Uterus (tissue), 4 donors: ENCODE data around the gene PDZD11. TPM values are rescaled to one million over a fixed set of nuclear protein-coding genes. Genes with fewer than 3 reads are reported as not detected.
"Not testable (repeated sequence)": the region's sequence is repeated elsewhere in the genome, so short reads cannot be mapped to it uniquely, and the experiment has no call there.

Source experiments
- DNase-seq, 2 donors: peaks; one replicate each; pipeline ENCODE4 v3.0.0-alpha.2; 2019 to 2020
- H3K27ac ChIP-seq, 2 donors: fragments of 200-600 bp; sonication (generic); 1 replicate in 1 of 2; 2 replicates in 1 of 2; pipeline ENCODE4 v1.5.1; 2016 to 2018
- H3K27me3 ChIP-seq, 2 donors: fragments of 200-600 bp; sonication (generic); one replicate each; pipeline ENCODE4 v1.5.1; 2018 to 2019; ENCODE audit warnings: control low read depth in 1 of 2
- H3K36me3 ChIP-seq, 2 donors: fragments of 200-600 bp; sonication (generic); one replicate each; pipeline ENCODE4 v1.5.1; 2019; ENCODE audit warnings: control low read depth in 1 of 2
- H3K4me1 ChIP-seq, 2 donors: fragments of 200-600 bp; sonication (generic); one replicate each; pipeline ENCODE4 v1.5.1; 2018 to 2019; ENCODE audit warnings: control low read depth in 1 of 2
- H3K4me3 ChIP-seq, 2 donors: fragments of 200-600 bp; sonication (generic); 1 replicate in 1 of 2; 2 replicates in 1 of 2; pipeline ENCODE4 v1.5.1; 2018 to 2019; ENCODE audit warnings: mild to moderate bottlenecking in 1 of 2
- H3K9me3 ChIP-seq, 2 donors: fragments of 200-600 bp; sonication (generic); one replicate each; pipeline ENCODE4 v1.5.1; 2019; ENCODE audit warnings: control low read depth in 1 of 2
- CTCF ChIP-seq, 4 experiments: fragments of 200-600 bp in 2 of 4; fragments of 450-650 bp in 2 of 4; sonication (generic) in 2 of 4; IDR thresholded peaks; one replicate each; pipeline ENCODE4 v1.5.1; 2016 to 2019; ENCODE audit warnings: antibody characterized with exemption in 4 of 4, mild to moderate bottlenecking in 2 of 4, moderate library complexity in 1 of 4
- POLR2A ChIP-seq, 2 donors: fragments of 450-650 bp; IDR thresholded peaks; one replicate each; pipeline ENCODE4 v1.6.1; 2016; ENCODE audit warnings: antibody characterized with exemption in 2 of 2, mild to moderate bottlenecking in 1 of 2, moderate library complexity in 1 of 2
- intact Hi-C: fragments of 100-400 bp; cut with DNase I; formaldehyde crosslinking; loops from one replicate; pipeline ENCODE4 v1.15.1; 2023; ENCODE audit warnings: low total_unique reads
- small RNA-seq: library from RNA; depleted of rRNA; stranded (forward); fragments of <200 nt; gene quantifications from one replicate; pipeline ENCODE3, GENCODE V24; 2016
- total RNA-seq, 4 donors: library from RNA; depleted of rRNA in 3 of 4; stranded (reverse); fragments of >200 nt in 3 of 4; gene quantifications; one replicate each; pipeline versions ENCODE4 v1.1.0 to v1.2.4, GENCODE V29; 2014 to 2023
- donor health status: DM: yes; HTN: yes; CAD: no.

The PDZD11 gene
- total RNA-seq, 4 donors from 2014 or later = 16.3 to 49.2 (median 25.6) TPM

GRCh38 chrX:70244881-70245280 is 44.8 kb downstream of the PDZD11 start:
- Histone ChIP-seq H3K9me3 (no peaks in the 10 kb centered on the region), H3K4me1 (no peaks in the 10 kb centered on the region), H3K4me3 (no peak overlapping the region), H3K27ac (no peak overlapping the region), H3K27me3 (no peaks in the 10 kb centered on the region), H3K36me3 (no peaks in the 10 kb centered on the region)
- TF ChIP-seq POLR2A (IDR thresholded peaks at IDR 0.05) (no peak), CTCF (IDR thresholded peaks at IDR 0.05) (no peak)
- no peak for DNase-seq
- intact Hi-C loops = no loop called here

GRCh38 chrX:70243601-70244000 is 46.1 kb downstream of the PDZD11 start:
- H3K27me3 ChIP-seq, H3K27ac ChIP-seq, DNase-seq, H3K9me3 ChIP-seq, H3K36me3 ChIP-seq, H3K4me3 ChIP-seq, H3K4me1 ChIP-seq, intact Hi-C loops: not testable (repeated sequence)

GRCh38 chrX:70241501-70241900 is 48.2 kb downstream of the PDZD11 start:
- no peak overlapping the region for H3K4me3 ChIP-seq
- H3K27me3 ChIP-seq = no peaks in the 10 kb centered on the region
- DNase-seq = no peak
- H3K4me1 ChIP-seq = no peaks in the 10 kb centered on the region
- intact Hi-C loops = no loop called here
- H3K36me3 ChIP-seq = no peaks in the 10 kb centered on the region
- no peaks in the 10 kb centered on the region for H3K9me3 ChIP-seq
- no peak for TF ChIP-seq POLR2A (IDR thresholded peaks at IDR 0.05)
- no peak for TF ChIP-seq CTCF (IDR thresholded peaks at IDR 0.05)
- H3K27ac ChIP-seq = no peak overlapping the region

GRCh38 chrX:70240751-70241150 is 49.0 kb downstream of the PDZD11 start:
- H3K4me3 ChIP-seq = no peak overlapping the region
- H3K36me3 ChIP-seq = no peaks in the 10 kb centered on the region
- H3K27me3 ChIP-seq = no peaks in the 10 kb centered on the region
- intact Hi-C loops = no loop called here
- H3K9me3 ChIP-seq = no peaks in the 10 kb centered on the region
- TF ChIP-seq CTCF (IDR thresholded peaks at IDR 0.05) = no peak
- no peak for TF ChIP-seq POLR2A (IDR thresholded peaks at IDR 0.05)
- no peak for DNase-seq
- H3K4me1 ChIP-seq = no peaks in the 10 kb centered on the region
- no peak overlapping the region for H3K27ac ChIP-seq

Small RNAs within 50 kb of the gene (small RNA-seq; reads per million reads assigned to genes)
- gene RNA5SP507 = not detected

Other genes starting within 250 kb of the PDZD11 start
- not detected for gene AWAT2, start 240.0 kb downstream of the PDZD11 start, total RNA-seq
- gene OTUD6A, start 227.5 kb downstream of the PDZD11 start, total RNA-seq = not detected
- 10 to 100 TPM; 33.8 to 90.4 (median 63.1) TPM for gene IGBP1, start 156.5 kb downstream of the PDZD11 start, total RNA-seq
- not detected for gene DGAT2L6, start 112.4 kb downstream of the PDZD11 start, total RNA-seq
- gene AWAT1, start 55.3 kb downstream of the PDZD11 start, total RNA-seq = not detected
- gene P2RY4, start 29.7 kb downstream of the PDZD11 start, total RNA-seq = under 1 TPM in 2 of 4 donors, not detected in 2; 0.41 to 0.64 TPM
- not detected for gene ARR3, start 21.6 kb downstream of the PDZD11 start, total RNA-seq
- not detected for gene RAB41, start 7.8 kb downstream of the PDZD11 start, total RNA-seq
- 10 to 100 TPM in 1 of 4 donors, under 1 TPM in 1, not detected in 2; under 0.01 to 11.1 TPM for gene KIF4A, start 177 bp upstream of the PDZD11 start, total RNA-seq
- gene GDPD2, start 133.4 kb upstream of the PDZD11 start, total RNA-seq = under 1 TPM in 1 of 4 donors, not detected in 3; 0.21 TPM
- gene DLG3, start 154.9 kb upstream of the PDZD11 start, total RNA-seq = 10 to 100 TPM in 3 of 4 donors, 1 to 10 TPM in 1; 4.9 to 72.6 (median 33.5) TPM